ENCODE measurements around the gene HSD3B7. TPM values are rescaled to one million over a fixed set of nuclear protein-coding genes. Genes with fewer than 3 reads are reported as not detected.

HSD3B7 gene
- total and polyA plus RNA-seq, 2 of the 8 experiments (the other 6 are each of a cell fraction or from before 2014, with no cell fraction given), result 2.9 to 6.6 TPM

GRCh38 chr16:30984669-30985400 is at the start of gene HSD3B7 (continued):
- no peak for TF ChIP-seq MAFK (IDR thresholded peaks at IDR 0.05; ENCODE audit: low read depth, low read length)
- TF ChIP-seq PHF8 (conservative IDR thresholded peaks at IDR 0.05; ENCODE audit: low read depth, low read length), result no peak

Measured in H1 (cell line).